GM12873 (cell line): Measurements from ENCODE around the gene SLC22A2.

ENCODE experiments used
- CTCF ChIP-seq: IDR thresholded peaks from 2 replicates; pipeline ENCODE4 v1.5.1; 2012; ENCODE audit warnings: low read depth, mild to moderate bottlenecking, moderate library complexity, low read length, control low read depth; ENCODE audit not compliant: insufficient read depth; ENCODE audit errors: missing control alignments

The SLC22A2 gene

GRCh38 chr6:160258346-160259142, at the start of gene SLC22A2:
Gene SLC22A2 (minus strand): TSS chr6:160258821. CDS start chr6:160258757, 64 bp downstream.
- no peak for TF ChIP-seq CTCF

- TF ChIP-seq CTCF = no peak
These were observed 47.5 kb upstream of the SLC22A2 start for GRCh38 chr6:160305926-160306713.

GRCh38 chr6:160303806-160304205, 45.2 kb upstream of the SLC22A2 start:
- no peak for TF ChIP-seq CTCF

- no peak for TF ChIP-seq CTCF
These were observed 42.7 kb upstream of the SLC22A2 start for GRCh38 chr6:160301339-160301738.

- no peak for TF ChIP-seq CTCF
These were observed 41.6 kb upstream of the SLC22A2 start for GRCh38 chr6:160300076-160300695.

- no peak for TF ChIP-seq CTCF
These were observed 40.9 kb upstream of the SLC22A2 start for GRCh38 chr6:160299559-160299958.

GRCh38 chr6:160298121-160298520, 39.5 kb upstream of the SLC22A2 start:
- no peak for TF ChIP-seq CTCF
